Esophagus (tissue), 2 donors: Measurements from ENCODE around the gene CKB. TPM values are rescaled to one million over a fixed set of nuclear protein-coding genes. Genes with fewer than 3 reads are reported as not detected.
A peak's percentile ranks its signal among the peaks of the same experiment; 100 is the strongest.

ENCODE experiments used
- H3K27ac ChIP-seq, 2 donors: one replicate each; pipeline ENCODE4 v1.5.1; 2013; ENCODE audit warnings: low read depth in 2 of 2, mild to moderate bottlenecking in 2 of 2, inconsistent platforms in 1 of 2, low read length in 1 of 2, moderate library complexity in 1 of 2
- H3K27me3 ChIP-seq, 2 donors: one replicate each; pipeline ENCODE4 v1.6.1; 2013; ENCODE audit warnings: low read length in 2 of 2, control low read depth in 1 of 2, mild to moderate bottlenecking in 1 of 2; ENCODE audit not compliant: insufficient read depth in 2 of 2, control insufficient read depth in 1 of 2
- H3K36me3 ChIP-seq, 2 donors: one replicate each; pipeline ENCODE4 v1.6.1; 2013; ENCODE audit warnings: low read length in 1 of 2; ENCODE audit not compliant: control insufficient read depth in 2 of 2, insufficient read depth in 2 of 2
- H3K4me1 ChIP-seq, 2 donors: one replicate each; pipeline ENCODE4 v1.6.1; 2013; ENCODE audit warnings: low read length in 1 of 2; ENCODE audit not compliant: control insufficient read depth in 2 of 2, insufficient read depth in 2 of 2
- H3K4me3 ChIP-seq, 2 donors: one replicate each; pipeline ENCODE4 v1.5.1; 2013; ENCODE audit warnings: low read length in 2 of 2, mild to moderate bottlenecking in 2 of 2, low read depth in 1 of 2, moderate library complexity in 1 of 2
- H3K9me3 ChIP-seq, 2 donors: one replicate each; pipeline ENCODE4 v1.6.1; 2013; ENCODE audit warnings: mild to moderate bottlenecking in 2 of 2, low read depth in 1 of 2, low read length in 1 of 2, moderate library complexity in 1 of 2; ENCODE audit not compliant: control insufficient read depth in 2 of 2, insufficient read depth in 1 of 2
- WGBS, 2 donors: extraction: QIAGEN DNeasy Blood & Tissue Kit; methylation state at CpG; one replicate each; pipeline ENCODE4 v1.1.7; 2013; 5-methylcytosine and 5-hydroxymethylcytosine counted together
- polyA plus RNA-seq, 2 donors: library from polyadenylated mRNA; stranded (reverse); fragments of 200-250 nt; gene quantifications; one replicate each; pipeline ENCODE4 v1.2.3, GENCODE V29; 2013
- donor health status: healthy with polysubstance abuse.
- donor health status: Bipolar disorder and iron deficiency.

CKB gene
- polyA plus RNA-seq, result 100 to 1,000 TPM; 117 to 134 TPM

DNA sequence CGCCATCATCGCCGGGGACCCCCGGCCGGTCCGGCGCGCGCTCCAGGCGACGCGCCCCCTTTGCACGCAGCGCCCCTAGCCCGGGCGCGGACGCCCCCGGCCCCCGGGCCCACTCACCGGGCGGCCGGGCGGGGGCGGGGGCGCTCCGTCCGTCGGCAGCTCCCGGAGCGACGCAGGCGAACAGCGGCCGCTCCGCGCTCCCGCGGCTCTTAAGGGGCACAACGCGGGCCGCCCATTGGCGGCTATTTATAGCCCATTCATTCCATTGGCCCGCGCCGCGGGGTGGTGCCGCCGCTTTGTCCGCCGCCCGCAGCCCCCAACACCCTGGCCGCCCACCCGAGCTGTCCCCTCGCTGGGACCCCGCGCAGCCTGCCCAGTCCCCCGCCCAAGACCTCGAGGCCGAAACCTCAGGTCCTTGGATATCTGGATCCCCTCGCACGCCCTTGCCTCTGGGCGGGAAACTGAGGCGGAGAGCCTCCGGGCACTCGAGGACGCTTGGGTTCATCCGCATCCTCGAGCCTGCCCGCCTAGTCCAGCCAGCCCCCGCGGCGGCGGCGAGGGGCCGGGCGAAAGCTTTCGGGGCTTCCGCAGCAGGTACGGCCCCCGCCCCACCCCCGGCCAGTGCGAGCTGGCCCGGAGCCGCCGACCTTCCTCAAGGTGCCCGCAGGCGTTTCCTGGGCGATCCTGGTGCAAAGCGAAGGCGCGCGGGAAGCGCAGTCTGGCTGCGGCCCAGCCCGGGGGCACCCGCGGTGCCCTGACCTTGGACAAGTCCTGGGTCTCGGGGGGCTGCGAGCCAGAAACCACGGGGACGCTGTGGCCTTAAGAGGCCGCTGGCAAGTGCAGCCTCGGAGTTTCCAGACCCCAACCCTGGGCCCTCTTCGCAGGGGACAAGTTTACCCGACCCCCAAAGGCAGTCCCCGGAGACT lies at the start of gene CKB:
TSS of gene CKB (minus strand) at position 182 of the 926 bp plus-strand sequence. CDS start 337 bp downstream, outside the sequence.
- H3K4me1 ChIP-seq, result peaks cover 19 to 27% of the 10 kb centered on the region in 2 donors
- 4 to 12% methylated on average over 74 to 107 of the region's 107 CpGs for WGBS, 2 donors
- H3K36me3 ChIP-seq, result peaks cover 0 to 3% of the 10 kb centered on the region in 2 donors
- peak within 1 kb of the TSS; percentile 61 to 68 for H3K4me3 ChIP-seq
- H3K9me3 ChIP-seq, result no peaks in the 10 kb centered on the region
- peak within 1 kb of the TSS; percentile 73 to 79 for H3K27ac ChIP-seq
- no peaks in the 10 kb centered on the region for H3K27me3 ChIP-seq

GRCh38 chr14:103569408-103569807 lies 46.8 kb upstream of the CKB start:
- H3K4me3 ChIP-seq, result no peak overlapping the region
- 74 to 78% methylated on average over 11 of the region's 11 CpGs for WGBS, 2 donors
- H3K27me3 ChIP-seq, result no peaks in the 10 kb centered on the region
- H3K27ac ChIP-seq, result no peak overlapping the region
- no peaks in the 10 kb centered on the region for H3K36me3 ChIP-seq
- peaks cover 0 to 2% of the 10 kb centered on the region in 2 donors for H3K4me1 ChIP-seq
- H3K9me3 ChIP-seq, result no peaks in the 10 kb centered on the region

- no peaks in the 10 kb centered on the region for H3K36me3 ChIP-seq
- H3K9me3 ChIP-seq, result no peaks in the 10 kb centered on the region
- H3K27me3 ChIP-seq, result no peaks in the 10 kb centered on the region
- H3K27ac ChIP-seq, result no peak overlapping the region
- peaks cover 0 to 2% of the 10 kb centered on the region in 2 donors for H3K4me1 ChIP-seq
- WGBS, 2 donors, result 75 to 78% methylated on average over 8 of the region's 8 CpGs
- H3K4me3 ChIP-seq, result no peak overlapping the region
Measured at GRCh38 chr14:103568952-103569351, 46.3 kb upstream of the CKB start.

GRCh38 chr14:103563844-103564505 lies 41.3 kb upstream of the CKB start:
- Histone ChIP-seq H3K27me3 (no peaks in the 10 kb centered on the region), H3K27ac (no peak overlapping the region), H3K9me3 (no peaks in the 10 kb centered on the region), H3K4me3 (peak overlapping the region in 1 of 2 donors; percentile 63), H3K36me3 (peaks cover 0 to 3% of the 10 kb centered on the region in 2 donors), H3K4me1 (peaks cover 2% of the 10 kb centered on the region in 2 donors)
- WGBS, 2 donors, result 51 to 58% methylated on average over 21 of the region's 21 CpGs

GRCh38 chr14:103563226-103563620 lies 40.6 kb upstream of the CKB start:
- 1% methylated on average over 22 of the region's 22 CpGs for WGBS, 2 donors
- H3K4me1 ChIP-seq, result peaks cover 2% of the 10 kb centered on the region in 2 donors

GRCh38 chr14:103562429-103563225 lies 40.0 kb upstream of the CKB start, which contains the start of the genes BAG5 and COA8:
BAG5 (minus strand) TSS chr14:103562657; CDS start chr14:103561164, 1,493 bp downstream.
COA8 (plus strand) TSS chr14:103562960; CDS start chr14:103563002, 42 bp downstream.
- peaks cover 0 to 3% of the 10 kb centered on the region in 2 donors for H3K36me3 ChIP-seq
- H3K9me3 ChIP-seq, result no peaks in the 10 kb centered on the region
- peak within 1 kb of the TSS; percentile 96 to 98 for H3K27ac ChIP-seq
- no peaks in the 10 kb centered on the region for H3K27me3 ChIP-seq
- WGBS, 2 donors, result 0% methylated on average over 99 to 109 of the region's 109 CpGs
- H3K4me1 ChIP-seq, result peaks cover 2% of the 10 kb centered on the region in 2 donors
- H3K4me3 ChIP-seq, result peak within 1 kb of the TSS; percentile 63 to 98

More at GRCh38 chr14:103563226-103563620, 40.6 kb upstream of the CKB start:
- Histone ChIP-seq H3K4me3 (peak overlapping the region; percentile 63 to 98), H3K27me3 (no peaks in the 10 kb centered on the region), H3K27ac (peak overlapping the region; percentile 96 to 98), H3K9me3 (no peaks in the 10 kb centered on the region), H3K36me3 (peaks cover 0 to 3% of the 10 kb centered on the region in 2 donors)

DNA sequence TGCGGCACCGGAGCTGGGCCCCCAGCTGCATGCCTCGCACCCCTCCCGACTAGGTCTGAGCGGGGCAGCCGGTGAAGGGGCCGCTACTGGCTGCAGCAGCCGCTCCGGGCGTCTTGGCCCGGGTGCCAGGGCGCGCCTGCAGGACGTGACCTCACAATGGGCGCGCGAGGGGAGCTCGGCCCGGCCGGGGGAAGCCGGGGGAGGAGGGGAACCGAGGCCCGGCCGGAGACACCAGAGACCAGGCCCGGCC lies 39.5 kb upstream of the CKB start:
- no peaks in the 10 kb centered on the region for H3K9me3 ChIP-seq
- peaks cover 2% of the 10 kb centered on the region in 2 donors for H3K4me1 ChIP-seq
- H3K4me3 ChIP-seq, result peak overlapping the region; percentile 63 to 98
- H3K27ac ChIP-seq, result peak overlapping the region; percentile 96 to 98
- 0 to 1% methylated on average over 25 of the region's 25 CpGs for WGBS, 2 donors
- H3K36me3 ChIP-seq, result peaks cover 0 to 3% of the 10 kb centered on the region in 2 donors
- H3K27me3 ChIP-seq, result no peaks in the 10 kb centered on the region

GRCh38 chr14:103561381-103562178 lies 39.0 kb upstream of the CKB start:
- Histone ChIP-seq H3K9me3 (no peaks in the 10 kb centered on the region), H3K36me3 (peaks cover 0 to 3% of the 10 kb centered on the region in 2 donors), H3K27me3 (no peaks in the 10 kb centered on the region), H3K27ac (peak overlapping the region; percentile 96 to 98), H3K4me3 (peak overlapping the region; percentile 63 to 98), H3K4me1 (peaks cover 1 to 2% of the 10 kb centered on the region in 2 donors)
- WGBS, 2 donors, result 4% methylated on average over 36 of the region's 36 CpGs
